WERI-Rb-1 (cell line): ENCODE data around the gene OSM.

Source experiments
- DNase-seq: peaks from one replicate; pipeline ENCODE4 v3.0.0-alpha.2; 2020
- H3K27ac ChIP-seq: fragments of 250-450 bp; sonication (Bioruptor Pico); 2 replicates; pipeline ENCODE4 v1.5.1; 2020; ENCODE audit warnings: mild to moderate bottlenecking, moderate library complexity
- H3K27me3 ChIP-seq: fragments of 250-450 bp; sonication (Bioruptor Pico); 2 replicates; pipeline ENCODE4 v1.5.1; 2021; ENCODE audit warnings: mild to moderate bottlenecking, low read depth, moderate library complexity; ENCODE audit not compliant: insufficient read depth, severe bottlenecking
- H3K36me3 ChIP-seq: fragments of 250-450 bp; sonication (Bioruptor Pico); 2 replicates; pipeline ENCODE4 v1.5.1; 2020; ENCODE audit warnings: mild to moderate bottlenecking, moderate library complexity
- H3K4me3 ChIP-seq: 2 replicates; pipeline ENCODE4 v1.5.1; 2011; ENCODE audit warnings: low read depth, mild to moderate bottlenecking, control low read depth, low read length
- H3K9me3 ChIP-seq: fragments of 250-450 bp; sonication (Bioruptor Pico); 2 replicates; pipeline ENCODE4 v1.5.1; 2021; ENCODE audit warnings: mild to moderate bottlenecking, moderate library complexity; ENCODE audit not compliant: severe bottlenecking
- CTCF ChIP-seq: IDR thresholded peaks from 2 replicates; pipeline ENCODE4 v1.5.1; 2011; ENCODE audit warnings: low read depth, mild to moderate bottlenecking, control low read depth, inconsistent platforms, low read length

OSM gene

GRCh38 chr22:30261134-30261533 lies 5.5 kb downstream of the OSM start:
- TF ChIP-seq CTCF, result no peak
- Histone ChIP-seq H3K4me3 (no peak overlapping the region), H3K9me3 (no peaks in the 10 kb centered on the region), H3K27ac (no peak overlapping the region), H3K36me3 (no peaks in the 10 kb centered on the region), H3K27me3 (no peaks in the 10 kb centered on the region)
- no peak for DNase-seq

GRCh38 chr22:30260682-30261081 lies 6.0 kb downstream of the OSM start:
- Histone ChIP-seq H3K36me3 (no peaks in the 10 kb centered on the region), H3K9me3 (no peaks in the 10 kb centered on the region), H3K27ac (no peak overlapping the region), H3K4me3 (no peak overlapping the region), H3K27me3 (no peaks in the 10 kb centered on the region)
- TF ChIP-seq CTCF, result no peak
- no peak for DNase-seq

- H3K4me3 ChIP-seq, result no peak overlapping the region
- H3K27ac ChIP-seq, result no peak overlapping the region
- no peak for DNase-seq
- TF ChIP-seq CTCF, result no peak
- no peaks in the 10 kb centered on the region for H3K27me3 ChIP-seq
- no peaks in the 10 kb centered on the region for H3K9me3 ChIP-seq
- H3K36me3 ChIP-seq, result no peaks in the 10 kb centered on the region
These were observed 6.4 kb downstream of the OSM start for GRCh38 chr22:30260276-30260675.

GRCh38 chr22:30254314-30254713 lies 12.3 kb downstream of the OSM start:
- Histone ChIP-seq H3K9me3 (no peaks in the 10 kb centered on the region), H3K36me3 (no peaks in the 10 kb centered on the region), H3K27ac (no peak overlapping the region), H3K27me3 (no peaks in the 10 kb centered on the region), H3K4me3 (no peak overlapping the region)
- DNase-seq, result no peak
- no peak for TF ChIP-seq CTCF

GRCh38 chr22:30253205-30253852 lies 13.3 kb downstream of the OSM start:
- Histone ChIP-seq H3K27ac (no peak overlapping the region), H3K36me3 (no peaks in the 10 kb centered on the region)
- DNase-seq, result peak; percentile 26

More at GRCh38 chr22:30253205-30253852, 13.3 kb downstream of the OSM start:
- Histone ChIP-seq H3K4me3 (no peak overlapping the region), H3K27me3 (no peaks in the 10 kb centered on the region), H3K9me3 (no peaks in the 10 kb centered on the region)
- no peak for TF ChIP-seq CTCF
